ENCODE results near the gene SFXN5.

The SFXN5 gene

DNA sequence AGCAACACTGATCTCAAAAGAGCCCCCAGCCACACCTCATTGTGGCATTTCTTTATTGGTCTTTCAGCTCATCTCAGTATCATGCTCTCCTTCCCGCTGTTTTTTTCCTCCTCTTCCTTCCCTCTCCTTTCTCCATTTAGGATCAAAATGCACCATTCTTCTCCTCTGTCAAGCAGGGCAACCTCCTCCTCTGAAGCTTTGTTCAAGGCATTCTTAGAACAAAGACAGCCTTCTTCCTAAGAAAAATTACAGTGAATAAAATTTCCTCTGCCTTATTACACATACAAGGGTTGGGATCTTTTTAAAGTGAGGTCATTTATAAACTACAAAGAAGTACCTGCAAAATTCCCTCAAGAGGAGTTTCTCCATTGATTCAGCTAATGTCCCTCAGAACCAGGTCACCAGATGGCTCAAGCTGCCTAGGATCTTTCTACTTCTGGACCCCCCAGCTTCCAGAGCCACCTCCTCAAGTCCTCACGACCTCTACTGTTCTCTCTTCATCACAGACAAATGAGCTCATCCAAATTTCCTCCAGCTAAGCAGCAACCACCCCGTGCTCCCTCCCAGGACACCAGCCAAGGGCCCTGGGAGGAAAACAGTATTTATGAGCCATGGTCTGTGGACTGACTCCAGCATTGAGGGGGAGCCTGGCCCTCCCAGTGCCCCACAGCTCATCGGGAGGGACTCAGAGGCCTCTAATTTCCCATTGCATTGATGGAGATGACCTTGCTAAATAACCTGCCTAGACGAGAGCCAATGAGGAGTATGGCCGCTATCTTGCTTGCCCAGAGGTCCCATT is 18.0 kb downstream of the SFXN5 start:
- TF ChIP-seq, protein P1, sequence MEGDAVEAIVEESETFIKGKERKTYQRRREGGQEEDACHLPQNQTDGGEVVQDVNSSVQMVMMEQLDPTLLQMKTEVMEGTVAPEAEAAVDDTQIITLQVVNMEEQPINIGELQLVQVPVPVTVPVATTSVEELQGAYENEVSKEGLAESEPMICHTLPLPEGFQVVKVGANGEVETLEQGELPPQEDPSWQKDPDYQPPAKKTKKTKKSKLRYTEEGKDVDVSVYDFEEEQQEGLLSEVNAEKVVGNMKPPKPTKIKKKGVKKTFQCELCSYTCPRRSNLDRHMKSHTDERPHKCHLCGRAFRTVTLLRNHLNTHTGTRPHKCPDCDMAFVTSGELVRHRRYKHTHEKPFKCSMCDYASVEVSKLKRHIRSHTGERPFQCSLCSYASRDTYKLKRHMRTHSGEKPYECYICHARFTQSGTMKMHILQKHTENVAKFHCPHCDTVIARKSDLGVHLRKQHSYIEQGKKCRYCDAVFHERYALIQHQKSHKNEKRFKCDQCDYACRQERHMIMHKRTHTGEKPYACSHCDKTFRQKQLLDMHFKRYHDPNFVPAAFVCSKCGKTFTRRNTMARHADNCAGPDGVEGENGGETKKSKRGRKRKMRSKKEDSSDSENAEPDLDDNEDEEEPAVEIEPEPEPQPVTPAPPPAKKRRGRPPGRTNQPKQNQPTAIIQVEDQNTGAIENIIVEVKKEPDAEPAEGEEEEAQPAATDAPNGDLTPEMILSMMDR (IDR thresholded peaks at IDR 0.05; ENCODE audit: insufficient read depth, low read length, poor library complexity, severe bottlenecking) = no peak
- Histone ChIP-seq H3K36me3 (ENCODE audit: control insufficient read depth, insufficient read depth, low read length) (no peaks in the 10 kb centered on the region; the same call in 1 of the 2 replicates), H3K4me3 (replicated peaks; ENCODE audit: low read depth, low read length) (no peak overlapping the region), H3K27me3 (replicated peaks; ENCODE audit: control insufficient read depth, insufficient read depth, low read length) (no peaks in the 10 kb centered on the region)
- DNase-seq (ENCODE audit: extremely low read depth, insufficient read length) = no peak

DNA sequence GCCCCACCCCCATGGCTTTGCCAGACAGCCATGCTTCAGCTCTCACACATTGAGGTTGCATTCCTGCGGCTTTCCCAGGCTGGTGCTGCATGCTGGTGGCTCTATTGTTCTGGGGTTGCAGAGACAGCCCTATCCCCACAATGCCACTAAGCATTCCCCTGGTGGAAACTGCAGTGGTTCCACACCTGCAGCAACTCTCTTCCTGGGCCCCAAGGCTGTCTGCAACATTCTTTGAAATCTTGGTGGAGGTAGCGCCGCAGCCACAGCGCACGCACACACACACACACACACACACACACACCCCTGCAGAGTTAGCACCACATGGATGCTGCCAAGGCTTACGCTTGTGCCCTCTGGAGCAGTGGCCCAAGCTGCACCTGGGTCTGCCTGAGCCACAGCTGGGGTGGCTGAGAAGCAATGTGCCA is 21.4 kb downstream of the SFXN5 start:
- H3K4me3 ChIP-seq (replicated peaks; ENCODE audit: low read depth, low read length) = no peak overlapping the region
- H3K36me3 ChIP-seq (ENCODE audit: control insufficient read depth, insufficient read depth, low read length) = no peaks in the 10 kb centered on the region; the same call in 1 of the 2 replicates
- DNase-seq (ENCODE audit: extremely low read depth, insufficient read length) = no peak
- TF ChIP-seq, protein P1 (IDR thresholded peaks at IDR 0.05; ENCODE audit: insufficient read depth, low read length, poor library complexity, severe bottlenecking) = no peak
- no peaks in the 10 kb centered on the region for H3K27me3 ChIP-seq (replicated peaks; ENCODE audit: control insufficient read depth, insufficient read depth, low read length)

DNA sequence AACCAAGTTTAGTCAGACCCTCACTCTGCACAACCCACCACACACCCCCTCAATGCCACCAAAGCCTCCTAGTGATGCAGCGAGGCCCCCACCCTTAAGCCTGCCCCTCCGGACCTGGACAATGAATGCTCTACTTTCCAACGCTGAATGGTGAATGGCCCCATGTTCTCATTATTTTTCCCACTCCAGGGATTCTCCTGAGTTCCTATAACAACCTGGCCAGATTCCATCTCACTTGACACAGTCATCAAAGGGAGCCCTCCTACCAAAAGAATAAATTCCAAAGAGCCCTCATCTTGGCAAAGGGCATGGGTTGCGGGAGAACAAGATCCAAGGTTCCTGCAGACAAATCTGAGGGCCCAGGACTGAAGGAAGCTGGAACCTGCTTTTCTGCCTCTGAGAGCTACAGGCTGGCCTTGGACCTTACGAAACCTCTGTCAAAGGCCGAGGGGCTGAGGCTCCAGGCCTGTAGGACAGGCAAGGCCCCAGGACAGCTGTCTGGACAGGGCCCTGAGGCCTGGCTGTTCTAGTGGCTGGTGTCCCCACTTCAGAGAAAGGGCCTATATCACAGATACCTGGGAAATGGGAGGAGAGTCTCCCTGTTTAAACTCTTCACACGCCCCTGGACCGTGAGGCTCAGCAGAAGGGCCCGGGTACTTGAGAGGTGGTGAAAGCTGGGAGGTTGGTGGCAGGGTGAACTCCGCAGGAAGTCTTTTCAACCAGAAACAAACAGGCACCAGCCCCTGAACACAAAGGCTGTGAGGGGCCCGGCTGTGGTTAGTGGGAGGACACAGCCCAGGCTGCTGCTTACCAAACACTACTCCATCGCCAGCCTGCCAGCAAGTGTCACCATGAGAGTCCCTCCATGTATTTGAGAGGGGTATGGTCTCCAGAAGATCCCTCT is 27.3 kb downstream of the SFXN5 start:
- Histone ChIP-seq H3K36me3 (ENCODE audit: control insufficient read depth, insufficient read depth, low read length) (no peaks in the 10 kb centered on the region), H3K4me3 (replicated peaks; ENCODE audit: low read depth, low read length) (no peak overlapping the region), H3K27me3 (replicated peaks; ENCODE audit: control insufficient read depth, insufficient read depth, low read length) (no peaks in the 10 kb centered on the region)
- no peak for DNase-seq (ENCODE audit: extremely low read depth, insufficient read length)
- TF ChIP-seq, protein P1 (IDR thresholded peaks at IDR 0.05; ENCODE audit: insufficient read depth, low read length, poor library complexity, severe bottlenecking) = no peak

DNA sequence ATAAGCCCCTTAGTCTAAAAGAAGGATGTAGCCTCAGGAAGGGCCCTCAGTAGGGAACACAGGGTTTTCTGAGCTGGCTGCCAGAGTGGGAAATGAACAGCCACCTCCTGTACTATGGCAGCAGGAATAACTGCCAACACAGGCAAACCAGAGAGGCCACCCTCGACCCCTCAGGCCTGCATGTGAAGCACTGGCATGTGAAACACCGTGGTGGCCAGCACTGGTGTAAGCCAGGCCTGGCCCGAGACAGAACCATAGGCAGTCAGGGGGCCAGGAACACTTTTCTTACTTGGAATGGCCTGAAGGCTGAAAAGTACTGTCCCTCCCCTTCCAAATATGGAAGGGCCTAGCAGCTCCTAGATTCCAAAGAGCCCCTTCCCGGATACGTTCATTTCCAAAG is 28.2 kb downstream of the SFXN5 start:
- Histone ChIP-seq H3K36me3 (ENCODE audit: control insufficient read depth, insufficient read depth, low read length) (no peaks in the 10 kb centered on the region), H3K27me3 (replicated peaks; ENCODE audit: control insufficient read depth, insufficient read depth, low read length) (no peaks in the 10 kb centered on the region), H3K4me3 (replicated peaks; ENCODE audit: low read depth, low read length) (no peak overlapping the region)
- no peak for DNase-seq (ENCODE audit: extremely low read depth, insufficient read length)
- TF ChIP-seq, protein P1 (IDR thresholded peaks at IDR 0.05; ENCODE audit: insufficient read depth, low read length, poor library complexity, severe bottlenecking) = no peak

DNA sequence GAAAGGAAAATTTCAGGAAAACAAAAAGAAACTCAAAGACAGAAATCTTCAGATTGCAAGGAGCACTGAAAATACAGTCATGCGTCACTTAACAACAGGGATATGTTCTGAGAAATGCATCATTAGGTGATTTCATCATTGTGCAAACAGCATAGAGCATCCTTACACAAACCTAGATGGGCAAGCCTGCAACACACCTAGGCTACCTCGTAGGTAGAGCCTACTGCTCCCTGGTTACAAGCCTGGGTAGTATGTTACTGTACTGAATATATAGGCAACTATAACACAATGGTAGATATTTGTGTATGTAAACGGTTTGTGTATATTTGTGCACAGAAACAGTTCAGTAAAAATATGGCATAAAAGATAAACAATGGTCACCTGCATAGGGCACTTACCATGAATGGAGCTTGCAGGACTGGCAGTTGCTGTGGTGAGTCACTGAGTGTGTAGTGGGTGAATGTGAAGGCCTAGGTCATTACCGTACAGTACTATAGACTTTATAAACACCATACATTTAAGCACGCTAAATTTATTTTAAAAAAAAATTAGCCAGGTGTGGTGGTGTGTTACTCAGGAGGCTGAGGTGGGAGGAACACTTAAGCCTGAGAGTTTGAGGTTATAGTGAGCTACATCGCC is 33.4 kb downstream of the SFXN5 start:
- no peaks in the 10 kb centered on the region; the same call in 1 of the 2 replicates for H3K36me3 ChIP-seq (ENCODE audit: control insufficient read depth, insufficient read depth, low read length)
- H3K27me3 ChIP-seq (replicated peaks; ENCODE audit: control insufficient read depth, insufficient read depth, low read length) = no peaks in the 10 kb centered on the region
- H3K4me3 ChIP-seq (replicated peaks; ENCODE audit: low read depth, low read length) = no peak overlapping the region
- DNase-seq (ENCODE audit: extremely low read depth, insufficient read length) = no peak
- TF ChIP-seq, protein P1 (IDR thresholded peaks at IDR 0.05; ENCODE audit: insufficient read depth, low read length, poor library complexity, severe bottlenecking) = no peak

Data from GM06990 (cell line).